ENCODE results near the gene SLC6A19.

SLC6A19 gene

GRCh38 chr5:1208221-1208742, 6.9 kb downstream of the SLC6A19 start:
- no peak for DNase-seq (ENCODE audit: low read depth in 1 of 2, low spot score in 1 of 2)

GRCh38 chr5:1208743-1209488, 7.5 kb downstream of the SLC6A19 start:
- no peak for DNase-seq (ENCODE audit: low read depth in 1 of 2, low spot score in 1 of 2)

- DNase-seq (ENCODE audit: low read depth in 1 of 2, low spot score in 1 of 2) = no peak
Observed at GRCh38 chr5:1209489-1209852, 8.1 kb downstream of the SLC6A19 start.

GRCh38 chr5:1209896-1210776, 8.7 kb downstream of the SLC6A19 start:
- no peak for DNase-seq (ENCODE audit: low read depth in 1 of 2, low spot score in 1 of 2)

- no peak for DNase-seq (ENCODE audit: low read depth in 1 of 2, low spot score in 1 of 2)
Observed at GRCh38 chr5:1210832-1211251, 9.4 kb downstream of the SLC6A19 start.

GRCh38 chr5:1211701-1212100, 10.3 kb downstream of the SLC6A19 start:
- DNase-seq (ENCODE audit: low read depth in 1 of 2, low spot score in 1 of 2) = no peak

- DNase-seq (ENCODE audit: low read depth in 1 of 2, low spot score in 1 of 2) = no peak
Observed at GRCh38 chr5:1212271-1212670, 10.9 kb downstream of the SLC6A19 start.

- no peak for DNase-seq (ENCODE audit: low read depth in 1 of 2, low spot score in 1 of 2)
Observed at GRCh38 chr5:1212881-1213280, 11.5 kb downstream of the SLC6A19 start.

GRCh38 chr5:1213508-1214162, 12.2 kb downstream of the SLC6A19 start:
- DNase-seq (ENCODE audit: low read depth in 1 of 2, low spot score in 1 of 2) = no peak

- no peak for DNase-seq (ENCODE audit: low read depth in 1 of 2, low spot score in 1 of 2)
Observed at GRCh38 chr5:1214163-1214935, 13.0 kb downstream of the SLC6A19 start.

GRCh38 chr5:1214936-1215220, 13.5 kb downstream of the SLC6A19 start:
- no peak for DNase-seq (ENCODE audit: low read depth in 1 of 2, low spot score in 1 of 2)

- DNase-seq (ENCODE audit: low read depth in 1 of 2, low spot score in 1 of 2) = no peak
Observed at GRCh38 chr5:1215320-1216096, 14.1 kb downstream of the SLC6A19 start.

- DNase-seq (ENCODE audit: low read depth in 1 of 2, low spot score in 1 of 2) = no peak
Observed at GRCh38 chr5:1216211-1216917, 15.0 kb downstream of the SLC6A19 start.

- DNase-seq (ENCODE audit: low read depth in 1 of 2, low spot score in 1 of 2) = no peak
Observed at GRCh38 chr5:1216918-1217295, 15.5 kb downstream of the SLC6A19 start.

- no peak for DNase-seq (ENCODE audit: low read depth in 1 of 2, low spot score in 1 of 2)
Observed at GRCh38 chr5:1217596-1218206, 16.3 kb downstream of the SLC6A19 start.

GRCh38 chr5:1218351-1219080, 17.1 kb downstream of the SLC6A19 start:
- no peak for DNase-seq (ENCODE audit: low read depth in 1 of 2, low spot score in 1 of 2)

- DNase-seq (ENCODE audit: low read depth in 1 of 2, low spot score in 1 of 2) = no peak
Observed at GRCh38 chr5:1219098-1219767, 17.8 kb downstream of the SLC6A19 start.

GRCh38 chr5:1219768-1220100, 18.3 kb downstream of the SLC6A19 start:
- DNase-seq (ENCODE audit: low read depth in 1 of 2, low spot score in 1 of 2) = no peak
